Measurements from ENCODE around the gene SMC3.
"Not testable (repeated sequence)": the region's sequence is repeated elsewhere in the genome, so short reads cannot be mapped to it uniquely, and the experiment has no call there.

SMC3 gene

DNA sequence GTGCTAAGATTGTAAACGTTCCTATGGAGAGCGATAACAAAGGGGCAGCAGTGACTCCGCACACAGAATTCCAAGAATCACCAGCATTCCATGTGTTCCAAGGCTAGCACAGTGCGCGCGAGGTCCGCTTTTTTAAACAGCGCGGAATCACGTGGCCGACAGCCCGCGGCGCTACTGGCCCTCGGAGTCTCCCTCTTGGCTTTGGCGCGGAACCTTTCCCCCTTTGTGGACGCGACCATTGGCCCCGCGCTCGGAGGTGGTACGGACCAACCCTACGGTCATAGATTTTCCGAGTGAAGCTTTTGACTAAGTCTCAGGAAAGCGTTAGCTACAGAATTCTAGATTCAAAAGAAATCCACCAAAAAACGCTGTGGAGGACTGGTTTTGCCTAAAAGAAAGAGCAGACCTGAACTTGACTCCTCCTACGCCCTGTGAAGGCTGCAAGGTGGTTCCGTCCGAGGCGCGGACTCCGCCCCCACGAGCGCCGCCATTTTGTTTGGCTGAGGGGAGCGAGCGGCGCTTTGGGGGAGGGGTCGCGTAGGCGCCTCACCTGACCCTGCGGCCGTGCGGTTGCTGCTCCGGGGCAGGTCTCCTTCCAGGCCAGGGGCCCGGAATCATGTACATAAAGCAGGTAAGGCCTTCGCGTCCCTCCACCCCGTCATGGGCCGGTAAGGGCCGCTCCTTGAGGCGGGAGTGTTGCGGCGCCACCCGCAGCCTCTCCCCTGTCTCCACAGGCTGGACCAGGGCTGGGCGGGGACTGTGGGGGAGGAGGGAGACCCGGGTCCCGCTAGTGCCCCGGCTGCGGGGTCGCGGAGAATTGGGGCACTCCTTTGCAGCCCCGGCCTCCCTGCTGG lies at the start of gene SMC3:
SMC3 (plus strand) TSS at position 495 of the 854 bp plus-strand sequence; CDS start at position 617, 122 bp downstream.
- in situ Hi-C loops (cut with HindIII; ENCODE audit: low sequenced_read_pairs), result loop anchor here (10.0 kb wide), 2 partner anchors 123 to 343 kb away; no protein-coding TSS in a partner anchor

DNA sequence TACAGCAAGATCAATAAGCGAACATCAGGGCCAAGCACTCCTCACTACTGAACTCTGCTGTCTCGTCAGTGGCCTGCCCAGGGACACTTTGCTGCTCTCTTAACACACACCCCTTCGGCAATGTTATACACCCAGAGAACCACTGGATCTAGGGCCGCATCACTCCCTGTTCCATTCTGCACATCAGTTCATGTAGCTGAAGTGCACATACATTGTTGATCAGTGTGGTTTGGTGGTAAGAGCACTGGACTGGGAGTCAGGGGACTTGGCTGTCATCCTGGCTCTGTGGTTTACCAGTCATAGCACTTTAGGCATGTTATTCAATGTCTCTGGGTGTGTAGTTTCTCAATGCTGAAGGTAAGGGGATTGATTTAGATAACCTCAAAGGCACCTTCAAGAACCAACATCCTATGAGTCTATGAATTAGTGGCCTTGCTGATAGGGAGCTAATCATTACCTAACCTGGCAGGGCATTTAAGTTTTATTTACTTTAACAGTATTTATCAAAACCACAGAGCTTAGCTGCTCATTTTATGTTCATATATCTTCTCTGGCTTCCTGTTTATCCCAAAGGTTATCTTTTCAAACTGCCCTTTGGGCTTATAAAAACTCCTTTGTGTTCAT lies 45.0 kb upstream of the SMC3 start:
- in situ Hi-C loops (cut with HindIII; ENCODE audit: low sequenced_read_pairs), result no loop called here

DNA sequence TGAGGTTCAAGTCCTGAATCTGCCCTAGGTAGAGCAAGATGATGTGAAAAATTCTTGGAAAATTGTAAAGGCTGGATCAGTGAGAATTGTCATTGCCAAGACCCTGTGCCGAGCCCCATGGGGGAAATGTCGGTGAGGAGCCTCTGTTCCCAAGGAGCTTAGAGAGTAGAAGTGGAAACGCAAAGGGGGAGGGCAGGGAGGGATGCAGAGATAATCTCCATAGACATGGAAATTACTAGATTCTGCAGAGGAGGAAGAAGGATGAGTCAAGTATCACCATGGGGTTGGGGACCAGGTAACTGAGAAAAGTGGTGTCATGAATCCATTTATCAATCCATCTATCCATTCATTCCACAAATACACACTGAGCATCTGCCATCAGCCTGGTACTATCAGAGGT lies 43.8 kb upstream of the SMC3 start:
- in situ Hi-C loops (cut with HindIII; ENCODE audit: low sequenced_read_pairs), result no loop called here

DNA sequence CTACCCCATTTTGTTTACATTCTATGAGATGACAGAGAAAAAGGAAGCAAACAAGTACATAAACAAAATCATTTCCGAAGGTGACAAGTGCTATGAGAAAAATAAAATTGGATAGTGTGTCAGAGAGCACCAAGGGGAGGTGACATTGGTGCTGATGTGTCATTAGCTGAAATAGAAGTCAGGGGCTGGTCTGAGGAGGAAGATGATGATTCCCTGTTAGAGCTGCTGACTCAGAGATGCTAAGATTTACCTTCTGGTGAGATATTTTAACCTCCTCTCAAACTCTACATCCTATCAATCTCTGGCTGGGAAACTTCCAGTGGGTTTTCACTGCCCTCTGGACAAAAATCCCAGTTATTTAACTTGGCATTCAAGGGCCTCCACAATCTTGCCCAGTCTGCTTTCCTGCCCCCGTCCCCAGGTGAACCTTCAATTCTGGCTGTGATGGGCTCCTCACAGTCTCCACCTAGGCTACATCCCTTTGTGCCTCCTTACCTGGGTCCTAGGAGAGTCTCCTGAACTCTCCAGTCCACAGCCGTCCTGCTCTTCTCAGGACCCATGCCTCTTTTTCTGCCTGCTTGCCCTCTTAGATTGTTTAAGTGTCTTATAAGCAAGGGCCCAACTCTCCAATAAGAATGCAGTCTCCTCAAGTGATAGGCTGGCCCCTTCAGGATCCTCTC lies 43.2 kb upstream of the SMC3 start:
- in situ Hi-C loops (cut with HindIII; ENCODE audit: low sequenced_read_pairs), result no loop called here

DNA sequence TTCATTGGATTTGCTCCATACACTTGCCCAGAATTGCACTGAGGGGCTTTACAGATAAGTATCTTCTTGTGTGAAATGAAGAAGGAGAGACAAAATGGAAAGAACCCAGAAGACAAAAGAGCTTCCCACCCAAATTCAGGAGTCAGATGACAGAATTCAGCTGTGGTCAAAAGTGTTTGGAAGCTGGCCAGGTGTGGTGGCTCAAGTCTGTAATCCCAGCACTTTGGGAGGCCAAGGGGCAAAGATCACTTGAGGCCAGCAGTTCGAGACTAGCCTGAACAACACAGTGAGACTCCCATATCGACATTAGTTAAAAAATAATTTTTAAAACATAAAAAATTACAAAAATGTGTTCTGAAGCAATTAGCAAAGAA lies 42.6 kb upstream of the SMC3 start:
- in situ Hi-C loops (cut with HindIII; ENCODE audit: low sequenced_read_pairs), result no loop called here

DNA sequence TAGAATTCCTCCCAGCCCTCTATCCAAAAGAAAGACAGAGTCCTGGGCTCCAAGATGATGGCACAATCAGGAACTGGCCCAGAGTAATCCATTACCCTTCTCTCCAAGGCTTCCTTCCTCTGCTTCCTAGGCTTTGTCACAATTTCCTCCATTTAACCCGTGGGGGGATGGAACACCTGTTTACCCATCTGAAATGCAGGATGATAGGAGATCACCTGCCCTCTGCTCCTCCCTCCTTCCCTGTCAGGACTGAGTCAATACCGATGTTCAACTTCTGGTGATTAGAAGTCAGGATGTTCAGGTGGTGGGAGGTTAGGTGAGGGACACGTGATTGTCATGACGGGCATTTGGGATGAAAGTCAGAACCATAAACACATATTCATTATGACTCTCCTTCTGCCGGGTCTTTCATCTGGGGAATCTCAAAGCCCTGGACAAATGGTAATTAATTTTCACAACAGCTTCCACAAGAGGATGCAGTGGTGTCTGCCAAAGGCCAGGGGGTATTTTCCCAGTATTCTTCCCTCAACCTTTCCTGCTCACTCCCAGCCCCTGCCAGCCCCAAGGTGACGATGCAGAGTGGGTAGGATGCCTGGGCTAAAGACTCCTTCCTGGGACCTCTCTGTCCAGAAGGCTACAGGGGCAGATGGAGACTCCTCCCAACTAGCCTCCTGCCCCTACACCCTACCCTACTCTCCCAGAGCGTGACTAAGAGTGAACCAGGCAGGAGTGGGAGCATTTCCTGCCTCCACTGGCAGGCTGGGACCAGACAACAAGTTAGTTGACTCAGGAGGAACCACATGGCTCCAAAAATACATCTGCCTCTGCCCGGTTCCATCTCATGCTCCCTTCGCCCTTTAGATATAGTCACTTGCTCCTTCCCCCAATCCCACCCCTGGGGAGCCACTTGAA lies 41.9 kb upstream of the SMC3 start:
- in situ Hi-C loops (cut with HindIII; ENCODE audit: low sequenced_read_pairs), result no loop called here

DNA sequence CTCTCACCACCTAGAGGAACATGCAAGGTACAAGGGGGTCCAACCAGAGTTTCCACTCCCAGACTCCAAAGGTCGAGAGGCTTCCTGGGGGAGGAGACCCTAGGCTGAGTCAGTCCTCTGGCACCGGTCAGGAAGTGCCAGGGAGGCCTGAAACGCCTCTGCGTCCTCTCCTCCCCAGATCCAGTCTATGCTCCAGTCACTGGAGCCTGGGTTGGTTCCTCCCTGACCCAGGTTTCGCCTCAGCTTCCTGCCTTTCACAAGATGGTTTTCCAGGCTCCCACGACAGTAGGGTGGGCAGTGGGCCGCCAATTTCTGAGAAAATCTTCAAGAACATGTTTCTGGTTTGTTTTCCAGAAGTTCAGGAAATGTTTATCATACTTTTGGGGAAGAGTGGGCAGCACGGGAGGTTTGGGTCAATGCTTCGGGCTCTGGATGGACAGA lies 39.7 kb upstream of the SMC3 start:
- in situ Hi-C loops (cut with HindIII; ENCODE audit: low sequenced_read_pairs), result no loop called here

DNA sequence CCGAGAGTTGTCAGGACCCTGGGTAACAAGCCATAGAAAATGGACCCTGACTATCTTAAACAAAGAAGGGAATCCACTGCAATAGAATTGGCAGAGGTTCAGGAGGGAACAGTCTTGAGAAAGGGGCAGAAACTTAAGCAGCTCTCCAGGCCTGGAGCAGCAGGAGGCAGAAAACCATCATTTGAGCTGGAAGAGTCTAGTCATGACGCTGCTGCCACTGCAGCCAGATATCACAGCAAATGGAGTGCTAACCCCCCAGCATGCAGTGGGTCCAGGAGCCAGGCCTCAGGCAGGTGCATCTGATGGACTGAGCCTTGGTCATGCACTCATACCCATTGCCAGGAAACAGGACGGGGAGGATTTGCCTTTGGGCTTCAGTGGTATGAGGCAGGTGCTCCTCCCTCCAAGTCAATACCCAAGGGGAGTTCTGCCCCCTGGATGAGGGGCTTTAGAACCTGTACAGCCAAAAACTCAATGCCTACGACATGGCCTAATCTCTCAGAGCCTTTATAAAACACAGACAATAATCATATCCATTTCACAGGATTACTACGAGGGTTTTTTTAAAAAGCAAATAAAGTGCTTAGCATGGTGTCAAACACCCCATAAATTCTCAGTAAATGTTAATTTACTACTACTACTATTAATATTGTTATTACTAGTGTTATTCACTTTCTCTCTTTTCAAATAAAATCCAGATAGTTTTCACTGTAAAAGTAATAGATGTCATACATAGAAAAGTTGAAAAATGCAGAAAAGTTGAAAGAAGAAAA lies 39.1 kb upstream of the SMC3 start:
- in situ Hi-C loops (cut with HindIII; ENCODE audit: low sequenced_read_pairs), result no loop called here

DNA sequence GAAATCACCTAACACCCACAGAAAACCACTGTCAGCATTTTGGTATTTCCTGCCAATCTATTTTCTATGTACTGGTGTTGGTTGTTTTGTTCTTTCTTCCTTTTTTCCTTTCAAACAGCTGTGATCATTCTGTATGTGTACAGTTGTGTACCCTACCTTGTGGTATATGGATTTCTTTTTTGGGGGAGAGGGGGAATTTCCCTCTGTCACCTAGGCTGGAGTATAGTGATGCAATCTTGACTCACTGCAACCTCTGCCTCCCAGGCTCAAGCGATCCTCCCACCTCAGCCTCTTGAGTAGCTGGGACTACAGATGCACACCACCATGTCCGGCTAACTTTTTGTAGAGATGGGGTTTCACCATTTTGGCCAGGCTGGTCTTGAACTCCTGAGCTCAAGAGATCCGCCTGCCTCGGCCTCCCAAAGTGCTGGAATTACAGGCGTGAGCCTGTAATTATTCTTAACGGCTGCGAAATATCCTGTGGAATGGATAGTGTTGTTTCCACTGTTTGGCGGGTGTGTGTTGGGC lies 38.4 kb upstream of the SMC3 start:
- in situ Hi-C loops (cut with HindIII; ENCODE audit: low sequenced_read_pairs), result not testable (repeated sequence)

DNA sequence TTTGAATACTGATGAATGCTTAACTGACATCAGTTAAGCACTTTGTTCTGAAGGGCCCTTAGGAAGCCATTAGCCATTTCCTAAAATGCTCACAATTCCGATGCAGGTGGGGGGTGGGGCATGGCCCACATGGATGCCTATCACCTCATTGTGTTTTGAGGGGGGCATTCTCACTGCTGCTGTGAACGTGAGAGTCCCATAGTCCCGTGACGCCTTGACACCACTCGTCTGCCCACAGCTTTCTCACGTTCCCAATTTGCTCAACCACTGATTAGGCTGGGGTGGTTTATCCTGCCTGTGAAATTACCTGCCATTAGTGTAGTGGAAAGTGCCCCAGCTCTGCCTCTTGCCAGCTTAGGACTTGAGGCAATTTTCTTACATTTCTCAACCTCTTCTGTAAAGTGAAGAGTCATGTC lies 37.9 kb upstream of the SMC3 start:
- in situ Hi-C loops (cut with HindIII; ENCODE audit: low sequenced_read_pairs), result no loop called here

DNA sequence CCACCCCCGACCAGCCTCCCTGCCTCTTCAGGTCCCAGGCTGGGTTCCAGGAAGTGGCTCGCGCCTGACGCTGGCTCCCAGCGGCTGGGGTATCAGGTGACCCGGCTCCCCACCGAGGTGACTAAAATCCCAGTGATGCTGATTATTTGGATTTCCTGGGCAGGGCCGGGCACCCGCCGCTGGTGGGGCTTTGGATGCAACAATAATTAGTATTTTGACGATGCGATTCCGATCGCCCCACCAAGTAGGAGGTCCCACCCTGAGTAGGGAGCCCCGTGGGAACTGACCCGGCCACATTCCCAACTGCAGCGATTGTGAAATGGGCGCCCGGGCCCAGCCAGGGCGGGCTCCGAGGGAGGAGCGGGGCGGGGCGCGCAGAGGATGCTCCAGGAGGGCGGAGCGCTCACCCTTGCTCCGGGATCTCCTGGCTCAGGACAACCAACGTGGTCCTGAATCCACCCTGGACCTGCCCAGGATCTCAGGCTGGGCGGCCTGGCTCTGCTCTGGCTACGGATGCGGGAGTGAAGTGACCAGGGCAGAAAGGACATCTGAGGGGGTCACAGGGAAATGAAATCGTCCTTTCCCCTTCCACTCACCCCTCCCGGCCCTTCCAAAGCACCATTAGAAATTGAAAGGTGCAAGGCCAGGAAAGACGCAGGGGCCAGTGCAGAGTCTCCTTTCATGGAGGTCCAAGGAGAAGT lies 37.2 kb upstream of the SMC3 start:
- in situ Hi-C loops (cut with HindIII; ENCODE audit: low sequenced_read_pairs), result no loop called here

DNA sequence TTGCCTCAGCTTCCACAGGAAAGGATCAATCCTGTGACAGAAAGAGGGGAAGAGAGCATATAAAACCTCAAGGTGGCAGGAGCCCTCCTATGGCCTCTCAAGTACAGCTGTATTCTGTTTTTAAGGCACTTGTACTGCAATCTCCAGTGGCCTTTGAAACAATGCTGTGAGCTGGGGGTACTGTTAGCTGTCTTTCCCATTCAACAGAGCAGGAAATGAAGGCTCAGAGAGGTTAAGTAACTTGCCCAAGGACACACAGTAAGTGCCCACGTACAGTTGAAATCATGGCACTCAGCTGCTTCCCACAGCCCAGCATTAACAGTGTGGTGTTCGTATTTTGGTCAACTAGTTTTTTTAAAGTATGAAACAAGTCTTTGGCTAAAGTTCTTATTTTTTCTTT lies 35.8 kb upstream of the SMC3 start:
- in situ Hi-C loops (cut with HindIII; ENCODE audit: low sequenced_read_pairs), result no loop called here

DNA sequence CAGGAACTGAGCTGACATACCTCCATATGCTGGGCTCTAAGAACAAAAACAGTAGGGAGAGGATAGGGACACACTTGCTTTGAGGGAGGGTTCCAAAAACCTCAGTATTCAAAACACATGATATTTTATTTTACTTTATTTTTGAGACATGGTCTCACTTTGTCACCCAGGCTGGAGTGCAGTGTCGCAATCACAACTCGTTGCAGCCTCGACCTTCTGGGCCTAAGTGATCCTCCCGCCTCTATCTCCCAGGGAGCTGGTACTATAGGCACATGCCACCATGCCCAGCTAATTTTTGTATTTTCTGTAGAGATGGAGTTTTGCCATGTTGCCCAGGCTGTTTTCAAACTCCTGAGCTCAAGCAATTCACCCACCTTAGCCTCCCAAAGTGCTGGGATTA lies 34.9 kb upstream of the SMC3 start:
- in situ Hi-C loops (cut with HindIII; ENCODE audit: low sequenced_read_pairs), result not testable (repeated sequence)

DNA sequence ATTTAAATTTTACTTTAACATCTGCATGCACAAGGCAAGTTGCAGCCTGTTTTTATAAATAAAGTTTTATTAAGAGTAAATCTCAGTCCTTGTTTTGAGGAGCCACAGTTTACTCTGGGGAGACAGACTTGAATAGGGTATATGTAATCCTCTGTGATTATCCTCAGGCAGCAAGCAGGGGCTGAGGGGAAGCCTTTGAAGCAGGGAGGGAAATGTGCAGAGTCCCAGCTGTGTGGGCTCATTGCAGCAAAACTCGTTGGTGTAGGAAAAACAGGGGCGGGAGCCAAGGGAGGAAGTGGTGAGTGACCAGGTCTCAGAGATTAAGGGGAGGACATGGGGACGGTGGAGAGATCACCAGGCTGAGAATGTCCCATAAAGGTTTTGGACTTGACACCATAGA lies 34.3 kb upstream of the SMC3 start:
- in situ Hi-C loops (cut with HindIII; ENCODE audit: low sequenced_read_pairs), result no loop called here

DNA sequence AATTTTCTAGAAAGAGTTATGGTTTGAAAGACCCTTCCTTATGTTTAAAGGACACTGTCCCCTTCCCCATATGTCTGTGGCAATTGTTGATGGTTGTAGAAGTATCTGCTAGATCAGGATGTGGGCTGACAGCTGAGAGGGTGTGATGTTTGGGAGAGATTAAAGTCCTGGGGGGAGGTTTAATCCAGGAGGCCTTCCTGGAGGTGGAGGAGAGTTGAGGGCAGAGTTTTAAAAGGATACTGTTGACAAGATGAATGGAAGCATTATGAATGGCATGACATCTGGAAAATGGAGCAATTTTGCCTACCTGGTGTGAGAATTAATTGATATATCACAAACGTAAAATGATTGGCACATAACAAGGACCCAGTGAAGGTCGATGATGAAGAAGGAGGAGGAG lies 32.9 kb upstream of the SMC3 start:
- in situ Hi-C loops (cut with HindIII; ENCODE audit: low sequenced_read_pairs), result no loop called here

DNA sequence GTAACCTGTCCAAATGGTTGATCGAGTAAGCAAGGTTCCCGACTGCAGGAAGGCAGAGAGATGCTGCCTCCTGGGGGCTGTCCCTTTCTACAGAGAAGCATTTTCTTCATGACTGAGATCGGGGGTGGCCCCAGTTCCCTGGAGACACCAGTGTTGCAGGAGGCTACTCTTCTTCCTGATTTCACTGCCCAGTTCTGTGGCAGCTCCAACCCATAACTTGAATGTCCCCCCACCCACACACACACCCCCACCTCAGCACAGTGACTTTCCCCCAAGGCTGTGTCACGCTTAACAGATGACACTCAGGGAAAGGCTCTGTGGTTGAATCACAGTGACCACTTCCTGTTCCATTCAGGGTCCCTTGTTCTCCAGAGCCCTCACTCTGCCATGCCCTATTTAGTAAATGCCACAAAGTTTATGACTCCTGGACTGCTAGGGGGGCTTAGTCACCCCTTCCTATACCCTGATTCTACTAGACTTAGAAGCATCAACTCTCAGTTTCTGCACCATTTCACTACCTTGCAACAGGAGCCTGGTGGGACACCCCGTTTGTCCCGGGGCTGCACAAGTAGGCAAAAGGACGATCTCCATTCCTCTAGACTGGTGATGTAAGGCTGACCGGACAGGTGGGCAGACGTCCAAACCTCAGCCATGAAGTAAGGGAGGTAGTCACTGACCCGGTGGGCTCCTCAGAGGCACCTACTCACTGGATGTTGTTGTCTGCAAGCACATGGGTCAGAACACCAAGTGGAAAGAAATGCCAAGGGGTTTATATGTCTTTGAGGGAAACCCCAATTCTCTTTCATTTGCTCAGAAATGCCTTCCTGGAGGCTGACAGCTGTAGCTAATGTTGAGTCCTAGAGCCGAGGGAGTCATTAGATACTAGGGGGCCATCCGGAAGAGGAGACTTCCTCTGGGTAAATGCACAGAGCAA lies 31.3 kb upstream of the SMC3 start:
- in situ Hi-C loops (cut with HindIII; ENCODE audit: low sequenced_read_pairs), result no loop called here

DNA sequence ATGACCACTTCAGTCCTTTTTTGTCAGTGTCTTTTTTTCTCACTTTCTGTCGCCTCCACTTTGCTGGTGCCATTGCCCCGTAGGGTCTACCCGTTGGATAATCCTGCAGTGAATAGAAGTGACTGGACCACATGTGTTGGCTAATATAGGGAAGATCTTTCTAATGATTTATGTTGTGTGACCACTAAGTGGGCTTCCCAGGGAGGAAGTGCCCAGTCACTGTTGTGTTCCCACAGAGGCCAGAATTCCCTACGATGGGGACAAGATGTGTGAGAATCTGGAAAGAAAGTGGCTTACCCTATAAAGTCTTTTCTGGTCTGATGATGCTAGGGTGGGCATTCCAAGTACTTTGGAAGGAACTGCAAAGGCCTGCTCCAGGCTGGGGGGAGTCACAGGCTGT lies 28.4 kb upstream of the SMC3 start:
- in situ Hi-C loops (cut with HindIII; ENCODE audit: low sequenced_read_pairs), result no loop called here

DNA sequence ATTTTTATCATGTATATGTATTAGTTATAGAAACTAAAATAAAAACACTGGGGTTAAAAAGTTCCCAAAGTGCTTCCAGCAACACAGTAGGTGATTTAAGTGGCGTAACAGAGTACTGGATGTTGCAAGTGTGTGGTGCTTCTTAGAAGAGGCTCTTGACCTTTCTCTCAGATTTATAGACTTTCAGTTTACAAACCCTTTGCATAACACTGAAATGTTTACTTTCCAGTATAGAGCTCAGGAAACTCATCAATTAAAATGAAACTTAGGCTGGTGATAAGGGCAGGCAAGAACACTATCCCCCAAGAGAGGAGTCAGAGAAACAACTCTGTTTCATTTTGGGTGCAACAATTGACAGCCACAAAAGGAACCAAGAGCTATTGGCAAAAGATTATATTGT lies 27.5 kb upstream of the SMC3 start:
- in situ Hi-C loops (cut with HindIII; ENCODE audit: low sequenced_read_pairs), result no loop called here
